GM18873 (cell line): Measurements from ENCODE around the gene CHST12.

Experiments
- ATAC-seq: cut with Tn5 transposase; IDR thresholded peaks from one replicate; pipeline ENCODE4 v1.9.1; 2021; ENCODE audit warnings: mild to moderate bottlenecking, moderate library complexity, moderate number of reproducible peaks; ENCODE audit not compliant: unreplicated experiment, low FRiP score

CHST12 gene

GRCh38 chr7:2433713-2434550, 30.5 kb downstream of the CHST12 start:
- no peak for ATAC-seq

- no peak for ATAC-seq
Measured at GRCh38 chr7:2435146-2435545, 31.7 kb downstream of the CHST12 start.

- ATAC-seq: no peak
Measured at GRCh38 chr7:2436341-2437104, 33.1 kb downstream of the CHST12 start.

- no peak for ATAC-seq
Measured at GRCh38 chr7:2437136-2437535, 33.7 kb downstream of the CHST12 start.

- ATAC-seq: no peak
Measured at GRCh38 chr7:2437537-2438148, 34.2 kb downstream of the CHST12 start.

GRCh38 chr7:2438186-2438585, 34.8 kb downstream of the CHST12 start:
- ATAC-seq: no peak

- ATAC-seq: no peak
Measured at GRCh38 chr7:2438775-2439174, 35.4 kb downstream of the CHST12 start.

GRCh38 chr7:2440608-2441245, 37.3 kb downstream of the CHST12 start:
- ATAC-seq: no peak

GRCh38 chr7:2441430-2442058, 38.1 kb downstream of the CHST12 start:
- no peak for ATAC-seq

GRCh38 chr7:2443491-2443890, 40.1 kb downstream of the CHST12 start:
- no peak for ATAC-seq

- no peak for ATAC-seq
Measured at GRCh38 chr7:2444476-2444875, 41.1 kb downstream of the CHST12 start.

- no peak for ATAC-seq
Measured at GRCh38 chr7:2445047-2445446, 41.6 kb downstream of the CHST12 start.

- no peak for ATAC-seq
Measured at GRCh38 chr7:2445898-2446555, 42.6 kb downstream of the CHST12 start.

GRCh38 chr7:2446676-2447075, 43.3 kb downstream of the CHST12 start:
- ATAC-seq: no peak

GRCh38 chr7:2450198-2451107, 47.0 kb downstream of the CHST12 start:
- ATAC-seq: no peak

GRCh38 chr7:2451171-2452073, 48.0 kb downstream of the CHST12 start:
- ATAC-seq: peak; percentile 59

- peak; percentile 24 for ATAC-seq
Measured at GRCh38 chr7:2452074-2452507, 48.7 kb downstream of the CHST12 start.
